Activated naive CD4-positive, alpha-beta T cell treated with anti-CD3 and anti-CD28 coated beads for 36 hours (primary cell): ENCODE data around the gene MED12. TPM values are rescaled to one million over a fixed set of nuclear protein-coding genes. Genes with fewer than 3 reads are reported as not detected.
A peak's percentile ranks its signal among the peaks of the same experiment; 100 is the strongest.

Source experiments
- CTCF ChIA-PET: fragments of 350-600 bp; sonication (Branson Sonifier 250); formaldehyde crosslinking; loops from one replicate; lab custom pipeline; 2021; ENCODE audit warnings: antibody characterized with exemption; lab: Charles Lee
- DNase-seq: peaks from one replicate; pipeline ENCODE4 v3.0.0-alpha.2; 2020
- H3K27ac Mint-ChIP-seq: one replicate; pipeline ENCODE4 v1.8.0; 2021; ENCODE audit warnings: mild to moderate bottlenecking, mixed read lengths
- H3K27me3 Mint-ChIP-seq: one replicate; pipeline ENCODE4 v1.8.0; 2021; ENCODE audit warnings: low read depth, mixed read lengths
- H3K36me3 Mint-ChIP-seq: one replicate; pipeline ENCODE4 v1.8.0; 2021; ENCODE audit warnings: low read depth, mixed read lengths
- H3K4me1 Mint-ChIP-seq: one replicate; pipeline ENCODE4 v1.8.0; 2021; ENCODE audit warnings: low read depth, mixed read lengths
- H3K4me3 Mint-ChIP-seq: one replicate; pipeline ENCODE4 v1.8.0; 2021; ENCODE audit warnings: mild to moderate bottlenecking, moderate library complexity, mixed read lengths
- H3K9me3 Mint-ChIP-seq: one replicate; pipeline ENCODE4 v1.8.0; 2021; ENCODE audit warnings: mixed read lengths
- intact Hi-C: fragments of 100-400 bp; cut with micrococcal nuclease; formaldehyde crosslinking; loops from one replicate; pipeline ENCODE4 v1.15.1; 2023
- total RNA-seq, 2 experiments: library from RNA; stranded (reverse); gene quantifications; one replicate each; pipeline ENCODE4 v1.2.3, GENCODE V29; 2021

MED12 gene
- 10 to 100 TPM; 43.5 to 43.6 TPM for total RNA-seq

- intact Hi-C loops: loop anchor here (1.0 to 2.0 kb wide), 3 partner anchors 8 to 50 kb away; partner anchors contain the start of gene SNX12
- H3K36me3 Mint-ChIP-seq: peaks cover 7% of the 10 kb centered on the region
- DNase-seq: peak; percentile 90
- CTCF ChIA-PET: interaction anchor here (0.5 to 2.5 kb wide), 10 partner anchors 11 to 63 kb away, joined by 3 to 12 read pairs (median 6); no protein-coding TSS in a partner anchor
- H3K4me1 Mint-ChIP-seq: peaks cover 21% of the 10 kb centered on the region
- peak within 1 kb of the TSS; percentile 90 for H3K27ac Mint-ChIP-seq
- no peaks in the 10 kb centered on the region for H3K9me3 Mint-ChIP-seq
- H3K4me3 Mint-ChIP-seq: peak within 1 kb of the TSS; percentile 78
- H3K27me3 Mint-ChIP-seq: no peaks in the 10 kb centered on the region
Measured at GRCh38 chrX:71118032-71118984, at the start of gene MED12. TSS of gene MED12 (plus strand) at chrX:71118596. CDS start at chrX:71118755, 159 bp downstream.

GRCh38 chrX:71070531-71070930 lies 47.9 kb upstream of the MED12 start:
- intact Hi-C loops: no loop called here
- Mint-ChIP-seq H3K4me3 (no peak overlapping the region), H3K9me3 (no peaks in the 10 kb centered on the region), H3K4me1 (peaks cover 12% of the 10 kb centered on the region), H3K36me3 (peaks cover 2% of the 10 kb centered on the region), H3K27ac (no peak overlapping the region), H3K27me3 (no peaks in the 10 kb centered on the region)
- CTCF ChIA-PET: no interaction called here
- DNase-seq: no peak

GRCh38 chrX:71081330-71082123 lies 36.9 kb upstream of the MED12 start:
- Mint-ChIP-seq H3K9me3 (no peaks in the 10 kb centered on the region), H3K4me1 (peaks cover 10% of the 10 kb centered on the region), H3K27me3 (no peaks in the 10 kb centered on the region), H3K27ac (no peak overlapping the region), H3K4me3 (no peak overlapping the region), H3K36me3 (no peaks in the 10 kb centered on the region)
- intact Hi-C loops: no loop called here
- no peak for DNase-seq
- CTCF ChIA-PET: interaction anchor here (1.0 to 1.3 kb wide), 2 partner anchors 18 to 20 kb away, joined by 3 to 4 read pairs; no protein-coding TSS in a partner anchor

GRCh38 chrX:71082124-71082647 lies 36.2 kb upstream of the MED12 start:
- no peaks in the 10 kb centered on the region for H3K9me3 Mint-ChIP-seq
- H3K27ac Mint-ChIP-seq: no peak overlapping the region
- CTCF ChIA-PET: interaction anchor here (1.0 kb wide), 1 partner anchor 17 kb away, joined by 3 read pairs; no protein-coding TSS in a partner anchor
- no peak overlapping the region for H3K4me3 Mint-ChIP-seq
- peaks cover 10% of the 10 kb centered on the region for H3K4me1 Mint-ChIP-seq
- no peaks in the 10 kb centered on the region for H3K36me3 Mint-ChIP-seq
- no peaks in the 10 kb centered on the region for H3K27me3 Mint-ChIP-seq
- DNase-seq: no peak
- intact Hi-C loops: no loop called here

GRCh38 chrX:71082822-71083221 lies 35.6 kb upstream of the MED12 start:
- Mint-ChIP-seq H3K4me1 (peaks cover 10% of the 10 kb centered on the region), H3K27ac (no peak overlapping the region), H3K27me3 (no peaks in the 10 kb centered on the region), H3K9me3 (no peaks in the 10 kb centered on the region), H3K4me3 (no peak overlapping the region), H3K36me3 (no peaks in the 10 kb centered on the region)
- intact Hi-C loops: no loop called here
- no peak for DNase-seq
- CTCF ChIA-PET: no interaction called here

GRCh38 chrX:71085900-71086299 lies 32.5 kb upstream of the MED12 start:
- no peaks in the 10 kb centered on the region for H3K36me3 Mint-ChIP-seq
- DNase-seq: no peak
- H3K27me3 Mint-ChIP-seq: no peaks in the 10 kb centered on the region
- CTCF ChIA-PET: interaction anchor here (0.6 kb wide), 1 partner anchor 106 kb away, joined by 3 read pairs; no protein-coding TSS in a partner anchor
- no peak overlapping the region for H3K27ac Mint-ChIP-seq
- no peaks in the 10 kb centered on the region for H3K9me3 Mint-ChIP-seq
- intact Hi-C loops: no loop called here
- peaks cover 10% of the 10 kb centered on the region for H3K4me1 Mint-ChIP-seq
- no peak overlapping the region for H3K4me3 Mint-ChIP-seq

- Mint-ChIP-seq H3K4me1 (peaks cover 4% of the 10 kb centered on the region), H3K9me3 (no peaks in the 10 kb centered on the region), H3K27me3 (no peaks in the 10 kb centered on the region), H3K27ac (no peak overlapping the region), H3K4me3 (no peak overlapping the region), H3K36me3 (no peaks in the 10 kb centered on the region)
- CTCF ChIA-PET: no interaction called here
- intact Hi-C loops: no loop called here
- no peak for DNase-seq
Measured at GRCh38 chrX:71091263-71091662, 27.1 kb upstream of the MED12 start.

DNA sequence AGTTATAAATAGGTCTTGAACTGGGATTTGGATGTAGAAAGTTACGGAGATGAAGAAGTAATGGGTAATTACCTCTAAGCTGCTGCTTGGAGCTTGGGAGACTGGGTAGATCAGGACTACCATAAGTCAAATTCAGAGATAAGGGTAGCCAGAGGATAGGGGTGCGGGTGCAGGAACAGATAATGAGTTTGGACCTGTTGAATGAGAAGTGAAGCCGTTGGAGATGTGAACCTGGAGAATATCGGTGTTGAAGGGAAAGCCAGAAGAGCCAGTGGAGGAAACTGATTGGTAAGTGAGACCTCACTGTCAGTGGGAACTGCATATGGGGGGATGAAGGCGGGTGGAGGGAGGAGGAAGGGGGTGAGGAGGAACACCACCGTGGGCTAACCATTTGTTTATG lies 23.4 kb upstream of the MED12 start:
- Mint-ChIP-seq H3K4me1 (peaks cover 28% of the 10 kb centered on the region), H3K9me3 (no peaks in the 10 kb centered on the region), H3K27me3 (no peaks in the 10 kb centered on the region), H3K27ac (peak overlapping the region; percentile 5), H3K4me3 (peak overlapping the region; percentile 82), H3K36me3 (no peaks in the 10 kb centered on the region)
- CTCF ChIA-PET: no interaction called here
- no peak for DNase-seq
- intact Hi-C loops: loop anchor here (1.0 kb wide), 2 partner anchors 27 to 271 kb away; partner anchors contain the start of genes SNX12 and TAF1

DNA sequence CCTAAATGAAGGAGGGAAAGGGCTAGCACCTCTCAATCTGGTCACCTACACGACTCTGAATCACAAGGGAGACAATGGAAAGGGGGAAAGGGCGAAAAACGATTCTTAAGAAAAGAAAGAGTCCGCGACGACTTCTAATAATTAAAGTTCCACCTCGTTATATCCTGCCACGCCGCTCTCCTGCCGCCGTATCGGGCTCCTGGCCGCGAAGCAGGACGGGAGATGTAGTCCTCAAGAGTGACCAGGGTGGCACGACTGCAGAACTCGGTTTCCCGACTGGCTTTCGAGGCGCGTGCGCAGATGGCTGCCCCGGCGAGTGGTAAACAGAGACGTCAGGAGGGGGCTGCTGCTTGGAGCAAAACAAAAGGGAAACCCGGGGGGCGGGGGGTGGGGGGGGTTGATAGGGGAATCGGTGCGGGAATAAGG lies 22.8 kb upstream of the MED12 start, which contains the start of gene FOXO4:
TSS of gene FOXO4 (plus strand) at position 297 of the 426 bp plus-strand sequence. CDS start 678 bp downstream, outside the sequence.
- H3K9me3 Mint-ChIP-seq: no peaks in the 10 kb centered on the region
- H3K36me3 Mint-ChIP-seq: no peaks in the 10 kb centered on the region
- no peaks in the 10 kb centered on the region for H3K27me3 Mint-ChIP-seq
- H3K4me3 Mint-ChIP-seq: peak within 1 kb of the TSS; percentile 82
- peaks cover 30% of the 10 kb centered on the region for H3K4me1 Mint-ChIP-seq
- peak within 1 kb of the TSS; percentile 72 for H3K27ac Mint-ChIP-seq
- intact Hi-C loops: loop anchor here (1.0 kb wide), 2 partner anchors 27 to 271 kb away; partner anchors contain the start of genes SNX12 and TAF1
- peak; percentile 91 for DNase-seq
- CTCF ChIA-PET: interaction anchor here (0.9 to 1.3 kb wide), 4 partner anchors 16 to 36 kb away, joined by 3 to 4 read pairs (median 4); partner anchors contain the start of genes IL2RG and MED12

DNA sequence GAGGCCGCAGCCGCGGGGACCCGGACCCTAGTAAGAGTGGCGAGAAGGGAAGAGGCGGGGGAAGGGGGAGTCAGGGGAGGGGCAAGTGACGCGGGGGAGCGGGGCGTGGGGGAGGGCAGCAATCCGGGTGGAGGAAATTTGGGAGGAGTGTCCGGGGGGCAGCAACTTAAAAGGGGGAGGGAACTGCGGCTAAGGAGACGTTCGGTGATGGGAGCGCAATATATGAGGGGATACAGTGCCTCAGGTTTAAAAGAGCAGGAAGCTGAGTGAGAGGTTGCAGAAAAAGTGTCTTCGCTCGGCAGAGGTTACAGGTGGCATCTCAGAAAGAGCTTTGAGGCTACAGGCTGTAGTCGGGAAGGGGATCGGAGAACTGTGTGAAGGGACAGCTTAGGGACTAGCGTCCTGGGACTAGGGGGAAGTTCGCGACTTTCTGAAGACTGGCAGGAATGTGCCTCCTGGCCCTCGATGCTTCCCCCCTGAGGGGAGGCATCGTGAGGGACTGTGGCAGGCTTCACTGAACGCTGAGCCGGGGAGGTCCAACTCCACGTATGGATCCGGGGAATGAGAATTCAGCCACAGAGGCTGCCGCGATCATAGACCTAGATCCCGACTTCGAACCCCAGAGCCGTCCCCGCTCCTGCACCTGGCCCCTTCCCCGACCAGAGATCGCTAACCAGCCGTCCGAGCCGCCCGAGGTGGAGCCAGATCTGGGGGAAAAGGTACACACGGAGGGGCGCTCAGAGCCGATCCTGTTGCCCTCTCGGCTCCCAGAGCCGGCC lies 22.2 kb upstream of the MED12 start:
- CTCF ChIA-PET: interaction anchor here (0.9 to 1.3 kb wide), 4 partner anchors 16 to 35 kb away, joined by 3 to 4 read pairs (median 4); partner anchors contain the start of genes IL2RG and MED12
- DNase-seq: no peak
- Mint-ChIP-seq H3K4me3 (peak overlapping the region; percentile 82), H3K36me3 (no peaks in the 10 kb centered on the region), H3K27ac (peak overlapping the region; percentile 7), H3K4me1 (peaks cover 35% of the 10 kb centered on the region), H3K27me3 (no peaks in the 10 kb centered on the region), H3K9me3 (no peaks in the 10 kb centered on the region)
- intact Hi-C loops: loop anchor here (1.0 kb wide), 2 partner anchors 28 to 270 kb away; partner anchors contain the start of genes SNX12 and TAF1

DNA sequence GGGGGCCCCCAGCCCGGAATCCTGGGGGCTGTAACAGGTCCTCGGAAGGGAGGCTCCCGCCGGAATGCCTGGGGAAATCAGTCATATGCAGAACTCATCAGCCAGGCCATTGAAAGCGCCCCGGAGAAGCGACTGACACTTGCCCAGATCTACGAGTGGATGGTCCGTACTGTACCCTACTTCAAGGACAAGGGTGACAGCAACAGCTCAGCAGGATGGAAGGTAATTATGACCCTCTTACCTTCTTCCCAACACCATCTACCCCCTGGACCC lies 21.7 kb upstream of the MED12 start:
- CTCF ChIA-PET: interaction anchor here (0.9 to 1.3 kb wide), 4 partner anchors 15 to 35 kb away, joined by 3 to 4 read pairs (median 4); partner anchors contain the start of genes IL2RG and MED12
- no peak for DNase-seq
- Mint-ChIP-seq H3K27me3 (no peaks in the 10 kb centered on the region), H3K27ac (no peak overlapping the region), H3K4me1 (peaks cover 40% of the 10 kb centered on the region), H3K36me3 (no peaks in the 10 kb centered on the region), H3K4me3 (peak overlapping the region; percentile 82), H3K9me3 (no peaks in the 10 kb centered on the region)
- intact Hi-C loops: no loop called here
